Measurements from ENCODE around the gene PLEKHH2.

- no peak for TF ChIP-seq EZH2 (IDR thresholded peaks at IDR 0.05)
- TF ChIP-seq POLR2AphosphoS5 (IDR thresholded peaks at IDR 0.05; ENCODE audit: borderline replicate concordance, low read depth, low read length) = no peak
Observed at GRCh38 chr2:43776324-43776723, 139.3 kb downstream of the PLEKHH2 start.

Measured in SK-N-MC (cell line).